DMS114 treated with DMSO at 0.1 percent for 48 hours (cell line): ENCODE results near the gene TRIM24.
"Not testable (repeated sequence)": the region's sequence is repeated elsewhere in the genome, so short reads cannot be mapped to it uniquely, and the experiment has no call there.

Experiments
- DNase-seq: peaks from one replicate; lab custom pipeline; 2025; ENCODE audit not compliant: unreplicated experiment; lab: John Stamatoyannopoulos, UW

Gene TRIM24

GRCh38 chr7:138491612-138492386 lies 31.7 kb downstream of the TRIM24 start:
- no peak for DNase-seq

- DNase-seq, result no peak
These were observed 32.4 kb downstream of the TRIM24 start for GRCh38 chr7:138492423-138492822.

DNA sequence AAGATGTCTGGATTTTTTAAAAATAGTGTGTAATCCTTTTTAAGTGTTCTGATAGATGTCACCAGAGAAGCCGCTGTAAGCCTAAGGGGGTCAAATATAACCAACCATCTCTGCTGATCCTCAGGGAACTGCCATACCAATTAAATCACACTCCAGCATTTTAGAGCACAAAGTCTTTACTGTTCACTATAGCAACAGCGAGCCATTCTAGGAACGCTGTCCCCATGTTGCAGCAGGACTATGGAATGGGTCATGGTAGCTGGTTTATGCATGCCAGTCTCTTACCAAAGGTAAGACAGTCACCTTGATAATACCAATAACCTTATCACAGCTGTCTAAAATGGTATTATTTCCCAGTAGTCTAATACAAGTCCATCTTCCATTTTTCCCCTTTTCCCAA lies 33.5 kb downstream of the TRIM24 start:
- DNase-seq, result no peak

GRCh38 chr7:138495485-138495884 lies 35.4 kb downstream of the TRIM24 start:
- no peak for DNase-seq

DNA sequence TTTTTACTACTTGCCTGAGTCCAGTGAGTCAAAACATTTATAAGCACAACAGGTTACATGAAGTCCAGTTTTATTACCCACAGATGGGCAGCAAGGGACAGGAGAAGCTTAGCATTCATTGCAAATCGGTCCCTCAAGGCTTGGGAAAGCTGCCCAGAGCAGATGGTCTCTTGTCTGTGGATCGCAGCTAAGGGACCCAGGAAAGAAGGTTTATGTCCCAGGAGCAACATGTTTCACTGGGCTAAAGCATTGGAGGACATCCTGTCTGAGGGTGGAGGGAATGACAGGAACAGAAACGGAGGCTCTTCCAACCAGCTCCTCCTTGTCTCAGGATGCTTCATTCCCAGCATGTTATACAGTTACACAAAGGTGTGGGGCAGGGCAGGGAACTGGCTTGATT lies 39.3 kb downstream of the TRIM24 start:
- DNase-seq, result no peak

DNA sequence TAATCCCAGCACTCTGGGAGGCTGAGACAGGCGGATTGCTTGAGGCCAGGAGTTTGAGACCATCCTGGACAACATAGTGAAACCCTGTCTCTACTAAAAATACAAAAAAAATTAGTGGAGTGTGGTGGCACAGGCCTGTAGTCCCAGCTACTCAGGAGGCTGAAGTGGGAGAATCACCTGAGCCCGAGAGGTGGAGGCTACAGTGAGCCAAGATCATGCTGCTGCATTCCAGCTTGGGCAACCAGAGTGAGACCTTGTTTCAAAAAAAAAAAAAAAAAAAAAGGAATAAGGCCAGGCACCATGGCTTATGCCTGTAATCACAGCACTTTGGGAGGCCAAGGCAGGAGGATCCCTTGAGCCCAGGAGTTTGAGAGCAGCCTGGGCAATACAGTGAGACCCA lies 40.2 kb downstream of the TRIM24 start:
- not testable (repeated sequence) for DNase-seq

DNA sequence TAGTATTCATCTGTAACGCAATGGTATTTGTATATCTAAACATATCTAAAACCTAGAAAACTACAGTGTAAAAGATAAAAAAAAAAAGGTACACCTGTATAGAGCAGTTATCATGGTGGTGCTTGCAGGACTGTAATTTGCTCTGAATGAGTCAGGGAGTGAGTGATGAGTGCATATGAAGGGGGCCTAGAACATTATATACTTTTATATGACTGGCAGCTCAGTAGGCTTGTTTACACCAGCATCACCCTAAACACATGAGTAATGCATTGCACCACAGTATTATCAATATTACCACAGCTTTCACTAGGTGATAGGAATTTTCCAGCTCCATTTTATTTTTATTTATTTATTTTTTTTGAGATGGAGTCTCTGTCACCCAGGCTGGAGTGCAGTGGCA lies 40.8 kb downstream of the TRIM24 start:
- DNase-seq, result no peak

GRCh38 chr7:138502023-138502767 lies 42.1 kb downstream of the TRIM24 start:
- no peak for DNase-seq

DNA sequence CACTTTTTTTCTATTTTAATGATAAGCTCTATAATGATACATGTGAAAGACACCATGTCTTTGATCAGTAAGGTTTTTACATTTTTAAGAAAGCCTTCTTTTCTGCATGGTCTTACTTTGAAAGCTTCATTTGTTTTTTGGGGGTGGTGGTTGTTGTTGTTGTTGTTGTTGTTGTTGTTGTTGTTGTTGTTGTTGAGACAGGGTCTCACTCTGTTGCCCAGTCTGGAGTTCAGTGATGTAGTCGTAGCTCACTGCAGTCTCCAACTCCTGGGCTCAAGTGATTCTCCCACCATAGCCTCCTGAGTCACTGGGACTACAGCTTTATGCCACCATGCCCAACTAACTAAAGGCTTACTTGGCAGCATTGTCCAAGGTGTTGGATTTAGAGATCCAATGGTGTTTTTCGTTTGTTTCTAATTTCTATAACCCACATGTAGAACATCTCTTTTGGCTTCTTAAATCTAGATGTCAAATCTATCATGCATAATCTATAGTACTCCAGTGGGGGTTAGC lies 45.4 kb downstream of the TRIM24 start:
- no peak for DNase-seq

- no peak for DNase-seq
These were observed 46.7 kb downstream of the TRIM24 start for GRCh38 chr7:138506764-138507163.

DNA sequence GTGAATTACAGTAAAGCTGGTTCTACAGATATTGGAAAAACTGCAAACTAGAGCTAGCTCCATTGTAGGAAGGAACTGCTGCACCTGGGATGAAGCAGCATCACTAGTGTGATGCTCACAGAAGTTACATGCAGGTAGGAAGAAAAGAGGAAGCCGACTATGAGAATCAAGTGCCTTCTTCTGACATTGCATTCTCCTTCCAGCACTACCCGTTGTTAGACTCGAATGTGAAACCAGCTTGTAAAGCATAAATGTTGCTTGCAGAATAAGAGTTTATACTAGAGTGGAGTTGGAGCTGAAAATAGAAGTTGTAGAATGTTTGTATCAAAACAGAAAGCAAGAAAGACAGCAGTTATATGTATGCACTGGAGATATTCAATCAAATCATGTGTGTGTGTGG lies 49.9 kb downstream of the TRIM24 start:
- no peak for DNase-seq

DNA sequence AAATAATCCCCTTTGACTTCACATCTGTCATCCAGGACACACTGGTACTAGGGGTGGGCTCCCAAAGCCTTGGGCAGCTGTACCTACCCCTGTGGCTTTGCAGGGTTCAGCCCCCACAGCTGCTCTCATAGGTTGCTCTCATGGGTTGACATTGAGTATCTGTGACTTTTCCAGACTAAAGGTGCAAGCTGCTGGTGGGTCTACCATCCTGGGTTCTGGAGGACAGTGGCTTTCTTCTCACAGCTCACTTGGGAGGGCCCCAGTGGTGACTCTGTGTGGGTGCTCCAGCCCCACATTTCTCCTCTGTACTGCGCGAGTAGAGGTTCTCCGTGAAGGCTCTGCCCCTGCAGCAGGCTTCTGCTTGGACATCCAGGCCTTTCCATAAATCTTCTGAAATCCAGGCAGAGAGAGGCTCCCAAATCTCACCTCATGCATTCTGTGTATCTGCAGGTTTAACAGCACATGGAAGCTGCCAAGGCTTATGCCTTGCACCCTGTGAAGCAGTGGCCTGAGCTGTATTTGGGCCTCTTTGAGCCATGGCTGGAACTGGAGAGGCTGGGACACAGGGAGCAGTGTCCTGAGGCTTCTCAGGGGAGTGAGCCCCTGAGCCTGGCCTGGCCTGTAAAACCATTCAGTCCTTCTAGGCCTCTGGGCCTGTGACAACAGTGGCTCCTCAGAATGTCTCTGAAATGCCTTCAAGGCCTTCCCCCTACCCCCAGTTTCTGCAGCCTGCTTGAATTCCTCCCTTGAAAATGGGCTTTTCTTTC lies 52.2 kb downstream of the TRIM24 start:
- no peak for DNase-seq

DNA sequence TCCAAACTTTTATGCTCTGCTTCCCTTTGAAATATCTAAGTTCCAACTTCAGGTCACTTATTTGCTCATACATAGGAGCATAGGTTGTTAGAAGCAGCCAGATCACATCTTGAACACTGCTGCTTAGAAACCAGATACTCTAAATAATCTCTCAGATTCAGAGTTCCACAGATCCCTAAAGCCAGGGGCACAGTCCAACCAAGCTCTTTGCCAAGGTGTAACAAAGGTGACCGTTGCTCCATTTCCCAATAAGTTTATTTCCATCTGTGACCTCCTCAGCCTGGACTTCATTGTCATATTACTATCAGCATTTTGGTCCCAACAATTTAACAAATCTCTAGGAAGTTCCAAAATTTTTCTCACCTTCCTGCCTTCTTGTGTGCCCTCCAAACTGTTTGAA lies 52.8 kb downstream of the TRIM24 start:
- no peak for DNase-seq

DNA sequence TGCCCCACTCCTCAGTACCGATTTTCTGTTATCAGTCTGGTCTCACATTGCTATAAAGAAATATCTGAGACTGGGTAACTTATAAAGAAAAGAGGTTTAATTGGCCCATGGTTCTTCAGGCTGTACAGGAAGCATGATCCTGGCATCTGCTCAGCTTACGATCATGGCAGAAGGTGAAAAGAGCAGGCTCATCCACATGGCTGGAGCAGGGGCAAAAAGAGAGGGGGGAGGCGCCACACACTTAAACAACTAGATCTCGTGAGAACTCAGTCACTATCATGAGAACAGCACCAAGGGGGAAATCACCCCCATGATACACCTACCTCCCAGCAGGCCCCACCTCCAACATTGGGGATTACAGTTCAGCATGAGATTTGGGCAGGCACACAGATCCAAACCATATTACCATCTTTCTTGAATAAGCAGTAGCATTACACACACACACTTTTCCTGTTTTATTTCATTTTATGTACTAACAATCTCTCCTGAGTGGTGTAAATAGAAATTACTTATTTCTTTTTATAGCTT lies 53.3 kb downstream of the TRIM24 start:
- DNase-seq, result no peak

GRCh38 chr7:138514044-138514443 lies 54.0 kb downstream of the TRIM24 start:
- DNase-seq, result no peak

DNA sequence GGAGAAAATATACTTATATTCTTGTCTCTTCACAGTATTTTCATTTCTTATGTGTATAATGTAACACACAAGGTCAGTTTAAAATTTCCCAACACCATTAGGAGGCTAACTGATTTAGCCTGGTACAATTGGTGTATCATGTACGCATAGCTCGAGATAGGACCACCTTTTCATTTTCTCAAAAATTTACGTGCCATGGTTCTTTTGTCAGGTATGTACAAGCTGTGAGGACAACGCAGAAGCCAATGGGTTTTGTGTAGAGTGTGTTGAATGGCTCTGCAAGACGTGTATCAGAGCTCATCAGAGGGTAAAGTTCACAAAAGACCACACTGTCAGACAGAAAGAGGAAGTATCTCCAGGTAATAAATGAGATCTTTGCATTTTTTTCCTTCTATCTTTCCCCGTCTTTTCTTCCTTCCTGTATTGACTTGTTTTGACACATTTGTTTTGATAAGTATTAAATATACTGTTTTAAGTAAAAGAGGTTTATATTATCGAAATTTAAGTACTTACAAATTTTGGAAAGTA lies 55.0 kb downstream of the TRIM24 start:
- no peak for DNase-seq

DNA sequence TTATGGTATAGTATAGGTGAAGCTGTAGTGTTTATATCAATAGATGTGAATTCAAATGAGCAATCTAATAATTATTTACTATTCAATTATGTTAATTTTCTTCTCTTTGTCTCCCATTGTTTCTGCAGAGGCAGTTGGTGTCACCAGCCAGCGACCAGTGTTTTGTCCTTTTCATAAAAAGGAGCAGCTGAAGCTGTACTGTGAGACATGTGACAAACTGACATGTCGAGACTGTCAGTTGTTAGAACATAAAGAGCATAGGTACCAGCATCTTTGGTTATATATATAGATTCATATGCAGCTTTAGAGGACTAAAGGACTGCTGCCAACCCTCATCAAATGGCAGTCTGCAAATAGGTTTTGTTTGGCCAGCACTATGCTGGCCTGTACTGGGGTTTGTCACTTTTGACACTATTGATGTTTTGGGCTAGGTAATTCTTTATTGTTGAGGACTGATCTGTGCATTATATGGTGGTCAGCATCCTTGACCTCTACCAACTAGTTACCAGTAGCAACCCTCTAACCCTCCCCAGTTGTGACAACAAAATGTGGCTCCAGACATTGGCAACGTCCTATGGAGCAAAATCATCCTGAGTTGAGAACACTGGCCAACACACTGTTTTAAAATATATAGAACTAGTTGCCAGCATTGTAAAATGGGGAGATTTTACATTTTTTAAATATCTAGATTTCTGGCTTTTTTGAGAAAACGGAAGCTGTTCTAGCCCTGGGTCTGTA lies 59.2 kb downstream of the TRIM24 start:
- no peak for DNase-seq

DNA sequence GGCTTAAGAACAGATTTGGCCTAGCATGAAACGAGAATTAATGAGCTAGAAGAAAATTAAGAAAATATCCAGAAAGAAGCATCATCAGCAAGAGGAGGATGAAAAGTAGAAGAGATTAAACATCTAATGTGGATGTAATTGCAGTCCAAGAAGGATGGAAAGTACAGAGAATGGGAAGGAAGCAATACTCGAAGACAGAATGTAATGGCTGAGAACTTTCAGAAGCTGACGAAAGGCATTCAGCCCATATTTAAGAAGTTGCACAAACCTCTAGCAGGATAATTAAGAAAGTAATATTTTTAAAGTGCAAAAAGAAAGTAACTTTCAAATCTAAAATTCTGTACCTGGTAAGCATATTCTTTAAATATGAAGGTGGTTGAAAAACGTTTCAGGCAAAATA lies 60.7 kb downstream of the TRIM24 start:
- no peak for DNase-seq

- DNase-seq, result no peak
These were observed 61.9 kb downstream of the TRIM24 start for GRCh38 chr7:138521837-138522461.

GRCh38 chr7:138524259-138524658 lies 64.2 kb downstream of the TRIM24 start:
- no peak for DNase-seq
